GM12878 (cell line): ENCODE results near the gene KCNK4. TPM values are rescaled to one million over a fixed set of nuclear protein-coding genes. Genes with fewer than 3 reads are reported as not detected.

Source experiments
- BACH1 ChIP-seq: fragments of 450-650 bp; IDR thresholded peaks from 2 replicates; pipeline ENCODE4 v1.6.1; 2017; ENCODE audit warnings: mild to moderate bottlenecking, borderline replicate concordance
- CEBPZ ChIP-seq: fragments of 150-350 bp; IDR thresholded peaks from 2 replicates; pipeline ENCODE4 v1.6.1; 2016; ENCODE audit warnings: low read depth, low read length
- CHD2 ChIP-seq: IDR thresholded peaks from 2 replicates; pipeline ENCODE4 v1.6.1; 2011; ENCODE audit warnings: low read depth, low read length, improper control_type of control experiment, borderline replicate concordance
- GABPA ChIP-seq: IDR thresholded peaks from 2 replicates; pipeline ENCODE4 v1.6.1; 2014; ENCODE audit warnings: antibody characterized with exemption, low read depth, mild to moderate bottlenecking, inconsistent platforms
- IKZF2 ChIP-seq, 2 experiments: fragments of 450-650 bp; IDR thresholded peaks; 2 replicates each; pipeline ENCODE4 v1.6.1; 2017; ENCODE audit warnings: mild to moderate bottlenecking in 2 of 2, moderate library complexity in 2 of 2
- MEF2B ChIP-seq: fragments of 450-650 bp; IDR thresholded peaks from 2 replicates; pipeline ENCODE4 v1.6.1; 2018; ENCODE audit warnings: mild to moderate bottlenecking, moderate library complexity; ENCODE audit not compliant: partially characterized antibody, poor library complexity, severe bottlenecking
- MXI1 ChIP-seq: fragments of 150-350 bp; IDR thresholded peaks from 2 replicates; pipeline ENCODE4 v1.6.1; 2011; ENCODE audit warnings: low read depth, mild to moderate bottlenecking, inconsistent platforms, low read length, improper control_type of control experiment
- MYB ChIP-seq: fragments of 150-350 bp; IDR thresholded peaks from 2 replicates; pipeline ENCODE4 v1.6.1; 2014; ENCODE audit warnings: mild to moderate bottlenecking, low read depth, low read length, borderline replicate concordance
- NRF1 ChIP-seq: conservative IDR thresholded peaks from 2 replicates; pipeline ENCODE4 v1.6.1; 2011; ENCODE audit warnings: mild to moderate bottlenecking, low read depth, low read length, improper control_type of control experiment
- POLR2AphosphoS2 ChIP-seq: IDR thresholded peaks from 2 replicates; pipeline ENCODE4 v1.6.1; 2011; ENCODE audit warnings: low read depth, mild to moderate bottlenecking, low read length, improper control_type of control experiment, moderate library complexity
- RBBP5 ChIP-seq: fragments of 200-600 bp; sonication (generic); conservative IDR thresholded peaks from 2 replicates; pipeline ENCODE4 v1.6.1; 2016
- SUPT20H ChIP-seq: IDR thresholded peaks from 2 replicates; pipeline ENCODE4 v1.6.1; 2011; ENCODE audit warnings: low read depth, mild to moderate bottlenecking, low read length, moderate library complexity, borderline replicate concordance; ENCODE audit not compliant: control insufficient read depth
- TCF3 ChIP-seq: IDR thresholded peaks from 2 replicates; pipeline ENCODE4 v1.6.1; 2012; ENCODE audit warnings: low read depth, mild to moderate bottlenecking, low read length, borderline replicate concordance; ENCODE audit not compliant: insufficient read depth
- YBX1 ChIP-seq: fragments of 450-650 bp; IDR thresholded peaks from 2 replicates; pipeline ENCODE4 v1.6.1; 2016; ENCODE audit warnings: antibody characterized with exemption
- ZBTB11 ChIP-seq: fragments of 450-650 bp; formaldehyde crosslinking; IDR thresholded peaks from 2 replicates; pipeline ENCODE4 v1.5.0; 2022; ENCODE audit warnings: mild to moderate bottlenecking, missing genetic modification characterization
- ZNF207 ChIP-seq: fragments of 450-650 bp; IDR thresholded peaks from 2 replicates; pipeline ENCODE4 v1.6.1; 2014; ENCODE audit warnings: antibody characterized with exemption, mild to moderate bottlenecking, borderline replicate concordance
- polyA plus RNA-seq, 11 experiments: library from polyadenylated mRNA; depleted of rRNA in 4 of 11; unstranded in 6 of 11; stranded (reverse) in 5 of 11; fragments of >200 nt; fragmentation: Nextera tagmentation in 4 of 11; fragmentation: Illumina TruSeq in 1 of 11; extraction: Ambion mirVana in 4 of 11; extraction: Trizol in 1 of 11; gene quantifications; 1 replicate in 1 of 11; 2 replicates in 10 of 11; pipeline versions ENCODE4 v1.2.1 to v1.2.3, GENCODE V29; 2011 to 2016; ENCODE audit warnings: inconsistent platforms in 2 of 11, missing spikeins in 2 of 11, low read depth in 1 of 11
- total RNA-seq, 4 experiments: library from RNA; depleted of rRNA in 3 of 4; stranded (reverse); fragments of >200 nt in 3 of 4; fragmentation: Illumina TruSeq in 1 of 4; extraction: Trizol in 1 of 4; gene quantifications; 2 replicates each; pipeline versions ENCODE4 v1.2.1 to v1.2.3, GENCODE V29; 2013 to 2021
- TF ChIP-seq, protein P1 (sequence below): fragments of 450-650 bp; conservative IDR thresholded peaks from 2 replicates; pipeline ENCODE4 v1.6.1; 2017; ENCODE audit warnings: mild to moderate bottlenecking, moderate library complexity
- TF ChIP-seq, protein P2 (sequence below): fragments of 450-650 bp; IDR thresholded peaks from 2 replicates; pipeline ENCODE4 v1.6.1; 2017; ENCODE audit warnings: mild to moderate bottlenecking, low read depth, inconsistent platforms; ENCODE audit not compliant: poor library complexity, severe bottlenecking

Gene KCNK4
- total and polyA plus RNA-seq, 10 of the 15 experiments (the other 5 are each of a cell fraction or from before 2014, with no cell fraction given) = 0.04 TPM; not detected in 9

GRCh38 chr11:64269540-64270220 is 21.4 kb upstream of the KCNK4 start (continued):
- TF ChIP-seq BACH1 (peak; percentile 74; the same call in 1 of the 2 replicates), YBX1 (no peak), GABPA (peak; percentile 99), MXI1 (peak; percentile 29), SUPT20H (no peak), POLR2AphosphoS2 (peak; percentile 88), MYB (no peak), RBBP5 (no peak), TCF3 (peak; percentile 5; the same call in 1 of the 2 replicates), CEBPZ (peak; percentile 33; the same call in 1 of the 2 replicates), ZBTB11 (CRISPR knock-in tag) (peak; percentile 53), IKZF2 (IDR thresholded peaks at IDR 0.05) (peak; percentile 99), MEF2B (no peak), NRF1 (peak; percentile 50), ZNF207 (peak; percentile 29; the same call in 1 of the 2 replicates), CHD2 (no peak; the same call in 1 of the 2 replicates)
- TF ChIP-seq, protein P1, sequence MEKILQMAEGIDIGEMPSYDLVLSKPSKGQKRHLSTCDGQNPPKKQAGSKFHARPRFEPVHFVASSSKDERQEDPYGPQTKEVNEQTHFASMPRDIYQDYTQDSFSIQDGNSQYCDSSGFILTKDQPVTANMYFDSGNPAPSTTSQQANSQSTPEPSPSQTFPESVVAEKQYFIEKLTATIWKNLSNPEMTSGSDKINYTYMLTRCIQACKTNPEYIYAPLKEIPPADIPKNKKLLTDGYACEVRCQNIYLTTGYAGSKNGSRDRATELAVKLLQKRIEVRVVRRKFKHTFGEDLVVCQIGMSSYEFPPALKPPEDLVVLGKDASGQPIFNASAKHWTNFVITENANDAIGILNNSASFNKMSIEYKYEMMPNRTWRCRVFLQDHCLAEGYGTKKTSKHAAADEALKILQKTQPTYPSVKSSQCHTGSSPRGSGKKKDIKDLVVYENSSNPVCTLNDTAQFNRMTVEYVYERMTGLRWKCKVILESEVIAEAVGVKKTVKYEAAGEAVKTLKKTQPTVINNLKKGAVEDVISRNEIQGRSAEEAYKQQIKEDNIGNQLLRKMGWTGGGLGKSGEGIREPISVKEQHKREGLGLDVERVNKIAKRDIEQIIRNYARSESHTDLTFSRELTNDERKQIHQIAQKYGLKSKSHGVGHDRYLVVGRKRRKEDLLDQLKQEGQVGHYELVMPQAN = peak; percentile 71
- TF ChIP-seq, protein P2, sequence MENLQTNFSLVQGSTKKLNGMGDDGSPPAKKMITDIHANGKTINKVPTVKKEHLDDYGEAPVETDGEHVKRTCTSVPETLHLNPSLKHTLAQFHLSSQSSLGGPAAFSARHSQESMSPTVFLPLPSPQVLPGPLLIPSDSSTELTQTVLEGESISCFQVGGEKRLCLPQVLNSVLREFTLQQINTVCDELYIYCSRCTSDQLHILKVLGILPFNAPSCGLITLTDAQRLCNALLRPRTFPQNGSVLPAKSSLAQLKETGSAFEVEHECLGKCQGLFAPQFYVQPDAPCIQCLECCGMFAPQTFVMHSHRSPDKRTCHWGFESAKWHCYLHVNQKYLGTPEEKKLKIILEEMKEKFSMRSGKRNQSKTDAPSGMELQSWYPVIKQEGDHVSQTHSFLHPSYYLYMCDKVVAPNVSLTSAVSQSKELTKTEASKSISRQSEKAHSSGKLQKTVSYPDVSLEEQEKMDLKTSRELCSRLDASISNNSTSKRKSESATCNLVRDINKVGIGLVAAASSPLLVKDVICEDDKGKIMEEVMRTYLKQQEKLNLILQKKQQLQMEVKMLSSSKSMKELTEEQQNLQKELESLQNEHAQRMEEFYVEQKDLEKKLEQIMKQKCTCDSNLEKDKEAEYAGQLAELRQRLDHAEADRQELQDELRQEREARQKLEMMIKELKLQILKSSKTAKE = no peak
